GM19467 (cell line): ENCODE measurements around the gene RFC3.
A peak's percentile ranks its signal among the peaks of the same experiment; 100 is the strongest.
"Not testable (repeated sequence)": the region's sequence is repeated elsewhere in the genome, so short reads cannot be mapped to it uniquely, and the experiment has no call there.

Experiments
- ATAC-seq: cut with Tn5 transposase; IDR thresholded peaks from one replicate; pipeline ENCODE4 v1.9.1; 2021; ENCODE audit warnings: mild to moderate bottlenecking, moderate library complexity; ENCODE audit not compliant: unreplicated experiment

The RFC3 gene

GRCh38 chr13:33817901-33818706 is at the start of gene RFC3:
RFC3 (plus strand) TSS chr13:33818149; CDS start chr13:33818179, 30 bp downstream.
- peak; percentile 92 for ATAC-seq

- no peak for ATAC-seq
Measured at GRCh38 chr13:33771296-33771695, 46.7 kb upstream of the RFC3 start.

GRCh38 chr13:33773790-33774462 is 44.0 kb upstream of the RFC3 start:
- no peak for ATAC-seq

GRCh38 chr13:33775339-33776108 is 42.4 kb upstream of the RFC3 start:
- ATAC-seq: no peak

GRCh38 chr13:33776239-33776881 is 41.6 kb upstream of the RFC3 start:
- ATAC-seq: no peak

- ATAC-seq: no peak
Measured at GRCh38 chr13:33782631-33783030, 35.3 kb upstream of the RFC3 start.

GRCh38 chr13:33783212-33783611 is 34.7 kb upstream of the RFC3 start:
- not testable (repeated sequence) for ATAC-seq

GRCh38 chr13:33784738-33785137 is 33.2 kb upstream of the RFC3 start:
- ATAC-seq: no peak

GRCh38 chr13:33785384-33785783 is 32.6 kb upstream of the RFC3 start:
- ATAC-seq: no peak

GRCh38 chr13:33787051-33787591 is 30.8 kb upstream of the RFC3 start:
- ATAC-seq: no peak

- ATAC-seq: no peak
Measured at GRCh38 chr13:33789066-33789606, 28.8 kb upstream of the RFC3 start.

- no peak for ATAC-seq
Measured at GRCh38 chr13:33789739-33790138, 28.2 kb upstream of the RFC3 start.

GRCh38 chr13:33793726-33794125 is 24.2 kb upstream of the RFC3 start:
- ATAC-seq: no peak

- no peak for ATAC-seq
Measured at GRCh38 chr13:33794576-33794975, 23.4 kb upstream of the RFC3 start.

GRCh38 chr13:33796095-33796494 is 21.9 kb upstream of the RFC3 start:
- ATAC-seq: no peak

GRCh38 chr13:33797622-33798021 is 20.3 kb upstream of the RFC3 start:
- ATAC-seq: no peak

GRCh38 chr13:33798023-33798422 is 19.9 kb upstream of the RFC3 start:
- ATAC-seq: no peak

GRCh38 chr13:33799950-33800592 is 17.9 kb upstream of the RFC3 start:
- no peak for ATAC-seq

- ATAC-seq: no peak
Measured at GRCh38 chr13:33800646-33801186, 17.2 kb upstream of the RFC3 start.
